OCI-LY7 (cell line): Measurements from ENCODE around the gene ROPN1L.

Source experiments
- CTCF ChIP-seq: fragments of 200-600 bp; sonication (generic); conservative IDR thresholded peaks from 2 replicates; pipeline ENCODE4 v1.5.1; 2014; ENCODE audit warnings: mild to moderate bottlenecking, antibody characterized with exemption, low read length, moderate library complexity, mixed read lengths
- EZH2phosphoT487 ChIP-seq: fragments of 200-600 bp; sonication (generic); IDR thresholded peaks from 2 replicates; pipeline ENCODE4 v1.6.1; 2018; ENCODE audit warnings: low read depth, borderline replicate concordance, mild to moderate bottlenecking, mixed run types, antibody characterized with exemption, low read length, moderate library complexity, mixed read lengths

- TF ChIP-seq CTCF = no peak
- TF ChIP-seq EZH2phosphoT487 = no peak
Measured at GRCh38 chr5:10427201-10427600, 14.5 kb upstream of the ROPN1L start.
